K562 (cell line): ENCODE measurements around the gene ZMYND8. TPM values are rescaled to one million over a fixed set of nuclear protein-coding genes. Genes with fewer than 3 reads are reported as not detected.

Experiments used
- ARHGAP35 ChIP-seq: fragments of 450-650 bp; IDR thresholded peaks from 2 replicates; pipeline ENCODE4 v1.6.1; 2018; ENCODE audit not compliant: partially characterized antibody
- BRCA1 ChIP-seq, 2 experiments: fragments of 450-650 bp in 1 of 2; sonication (generic) in 1 of 2; formaldehyde crosslinking in 1 of 2; IDR thresholded peaks; 2 replicates each; pipeline versions ENCODE4 v1.5.0 to v1.6.1; 2017 to 2020; ENCODE audit warnings: mild to moderate bottlenecking in 1 of 2, missing genetic modification reagents in 1 of 2
- DACH1 ChIP-seq: fragments of 450-650 bp; IDR thresholded peaks from 2 replicates; pipeline ENCODE4 v1.6.1; 2018; ENCODE audit not compliant: partially characterized antibody
- ELF2 ChIP-seq: fragments of 250-450 bp; sonication (Bioruptor Pico); IDR thresholded peaks from 2 replicates; pipeline ENCODE4 v1.5.0; 2021; ENCODE audit warnings: mild to moderate bottlenecking
- ESRRA ChIP-seq: fragments of 450-650 bp; IDR thresholded peaks from 2 replicates; pipeline ENCODE4 v1.6.1; 2014; ENCODE audit warnings: low read depth, mild to moderate bottlenecking, moderate library complexity, borderline replicate concordance
- ETV5 ChIP-seq: sonication (generic); formaldehyde crosslinking; IDR thresholded peaks from 2 replicates; pipeline ENCODE4 v1.4.0; 2020; ENCODE audit warnings: low read depth, mild to moderate bottlenecking, missing genetic modification reagents
- GATAD2B ChIP-seq: fragments of 450-650 bp; IDR thresholded peaks from 2 replicates; pipeline ENCODE4 v1.6.1; 2017; ENCODE audit warnings: mild to moderate bottlenecking, borderline replicate concordance
- HSF4 ChIP-seq: fragments of 250-450 bp; sonication (Bioruptor Pico); IDR thresholded peaks from 2 replicates; pipeline ENCODE4 v2.1.2; 2022; ENCODE audit warnings: mild to moderate bottlenecking, moderate library complexity, borderline replicate concordance
- MXD1 ChIP-seq: fragments of 250-450 bp; sonication (Bioruptor Pico); IDR thresholded peaks from 2 replicates; pipeline ENCODE4 v1.8.0; 2021; ENCODE audit warnings: borderline replicate concordance, mild to moderate bottlenecking, moderate library complexity; ENCODE audit not compliant: poor library complexity, severe bottlenecking
- NCOR1 ChIP-seq: fragments of 450-650 bp; IDR thresholded peaks from 2 replicates; pipeline ENCODE4 v1.6.1; 2016; ENCODE audit warnings: mild to moderate bottlenecking, moderate library complexity
- PCBP1 ChIP-seq: fragments of 200-400 bp; formaldehyde crosslinking; IDR thresholded peaks from 2 replicates; pipeline ENCODE4 v1.6.1; 2018; ENCODE audit warnings: mild to moderate bottlenecking, low read depth, low read length; ENCODE audit not compliant: poor library complexity, severe bottlenecking
- POLR3A ChIP-seq: IDR thresholded peaks from 2 replicates; pipeline ENCODE4 v1.6.1; 2011; ENCODE audit warnings: borderline replicate concordance, mild to moderate bottlenecking, moderate library complexity; ENCODE audit not compliant: insufficient read length, insufficient read depth; ENCODE audit errors: extremely low read depth
- RBM14 ChIP-seq: fragments of 200-400 bp; formaldehyde crosslinking; IDR thresholded peaks from 2 replicates; pipeline ENCODE4 v1.6.1; 2018; ENCODE audit warnings: low read depth, mild to moderate bottlenecking, low read length, moderate library complexity, borderline replicate concordance; ENCODE audit not compliant: insufficient read depth
- THRAP3 ChIP-seq: fragments of 450-650 bp; IDR thresholded peaks from 2 replicates; pipeline ENCODE4 v1.6.1; 2016; ENCODE audit warnings: mild to moderate bottlenecking, inconsistent platforms, borderline replicate concordance
- TRIM24 ChIP-seq, 2 experiments: fragments of 450-650 bp; IDR thresholded peaks; 2 replicates each; pipeline ENCODE4 v1.6.1; 2016
- USF2 ChIP-seq: sonication (generic); formaldehyde crosslinking; IDR thresholded peaks from 2 replicates; pipeline ENCODE4 v1.5.0; 2020; ENCODE audit warnings: missing genetic modification reagents
- ZFP36 ChIP-seq: fragments of 150-350 bp; IDR thresholded peaks from 2 replicates; pipeline ENCODE4 v1.6.1; 2018; ENCODE audit warnings: low read length, low read depth; ENCODE audit not compliant: partially characterized antibody
- ZNF165 ChIP-seq: fragments of 250-450 bp; sonication (Bioruptor Pico); IDR thresholded peaks from 2 replicates; pipeline ENCODE4 v1.4.0; 2020; ENCODE audit warnings: borderline replicate concordance
- ZNF324 ChIP-seq: fragments of 250-450 bp; sonication (Bioruptor Pico); IDR thresholded peaks from 2 replicates; pipeline ENCODE4 v1.4.0; 2020; ENCODE audit warnings: mild to moderate bottlenecking
- polyA plus RNA-seq, 8 experiments: library from polyadenylated mRNA; depleted of rRNA in 4 of 8; stranded (reverse) in 5 of 8; unstranded in 3 of 8; fragments of >200 nt; fragmentation: Nextera tagmentation in 2 of 8; fragmentation: Illumina TruSeq in 1 of 8; extraction: Ambion mirVana in 2 of 8; extraction: Trizol in 1 of 8; gene quantifications; 2 replicates each; pipeline versions ENCODE4 v1.2.1 to v1.2.3, GENCODE V29; 2011 to 2014; ENCODE audit warnings: inconsistent platforms in 1 of 8, missing spikeins in 1 of 8
- total RNA-seq, 7 experiments: library from RNA; depleted of rRNA in 6 of 7; stranded (reverse); fragments of >200 nt in 6 of 7; fragmentation: Illumina TruSeq in 2 of 7; extraction: Trizol in 2 of 7; gene quantifications; 2 replicates each; pipeline versions ENCODE4 v1.2.1 to v1.2.3, GENCODE V29; 2011 to 2021; ENCODE audit warnings: low replicate concordance in 1 of 7
- TF ChIP-seq, protein P1 (sequence below), 2 experiments: fragments of 150-350 bp in 1 of 2; IDR thresholded peaks; 2 replicates each; pipeline ENCODE4 v1.6.1; 2012 to 2016; ENCODE audit warnings: low read depth in 2 of 2, low read length in 2 of 2, mild to moderate bottlenecking in 1 of 2, moderate library complexity in 1 of 2
- TF ChIP-seq, protein P2 (sequence below), 3 experiments: IDR thresholded peaks in 2 of 3; conservative IDR thresholded peaks in 1 of 3; 2 replicates each; pipeline ENCODE4 v1.5.1; 2011 to 2012; ENCODE audit warnings: low read length in 3 of 3, mild to moderate bottlenecking in 3 of 3, control low read depth in 2 of 3, improper control_type of control experiment in 1 of 3, inconsistent platforms in 1 of 3, low read depth in 1 of 3, mixed read lengths in 1 of 3, moderate library complexity in 1 of 3; ENCODE audit not compliant: insufficient read depth in 2 of 3

The ZMYND8 gene
- total and polyA plus RNA-seq, 9 of the 15 experiments (the other 6 are each of a cell fraction or from before 2014, with no cell fraction given) = 31.8 to 148 (median 71.9) TPM

DNA sequence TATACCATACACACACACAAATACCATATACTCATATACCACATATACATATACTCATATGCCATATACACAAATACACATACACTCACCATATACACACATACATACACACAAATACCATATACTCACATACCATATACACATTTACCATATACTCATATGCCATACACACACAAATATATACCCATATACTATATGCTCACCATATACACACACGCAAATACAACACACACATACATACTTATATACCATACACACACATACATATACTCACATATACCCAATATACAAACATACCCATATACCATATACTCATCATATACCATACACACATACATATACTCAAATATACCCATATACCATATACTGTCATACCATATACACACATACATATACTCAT is 99.2 kb downstream of the ZMYND8 start (continued):
- TF ChIP-seq, protein P1, sequence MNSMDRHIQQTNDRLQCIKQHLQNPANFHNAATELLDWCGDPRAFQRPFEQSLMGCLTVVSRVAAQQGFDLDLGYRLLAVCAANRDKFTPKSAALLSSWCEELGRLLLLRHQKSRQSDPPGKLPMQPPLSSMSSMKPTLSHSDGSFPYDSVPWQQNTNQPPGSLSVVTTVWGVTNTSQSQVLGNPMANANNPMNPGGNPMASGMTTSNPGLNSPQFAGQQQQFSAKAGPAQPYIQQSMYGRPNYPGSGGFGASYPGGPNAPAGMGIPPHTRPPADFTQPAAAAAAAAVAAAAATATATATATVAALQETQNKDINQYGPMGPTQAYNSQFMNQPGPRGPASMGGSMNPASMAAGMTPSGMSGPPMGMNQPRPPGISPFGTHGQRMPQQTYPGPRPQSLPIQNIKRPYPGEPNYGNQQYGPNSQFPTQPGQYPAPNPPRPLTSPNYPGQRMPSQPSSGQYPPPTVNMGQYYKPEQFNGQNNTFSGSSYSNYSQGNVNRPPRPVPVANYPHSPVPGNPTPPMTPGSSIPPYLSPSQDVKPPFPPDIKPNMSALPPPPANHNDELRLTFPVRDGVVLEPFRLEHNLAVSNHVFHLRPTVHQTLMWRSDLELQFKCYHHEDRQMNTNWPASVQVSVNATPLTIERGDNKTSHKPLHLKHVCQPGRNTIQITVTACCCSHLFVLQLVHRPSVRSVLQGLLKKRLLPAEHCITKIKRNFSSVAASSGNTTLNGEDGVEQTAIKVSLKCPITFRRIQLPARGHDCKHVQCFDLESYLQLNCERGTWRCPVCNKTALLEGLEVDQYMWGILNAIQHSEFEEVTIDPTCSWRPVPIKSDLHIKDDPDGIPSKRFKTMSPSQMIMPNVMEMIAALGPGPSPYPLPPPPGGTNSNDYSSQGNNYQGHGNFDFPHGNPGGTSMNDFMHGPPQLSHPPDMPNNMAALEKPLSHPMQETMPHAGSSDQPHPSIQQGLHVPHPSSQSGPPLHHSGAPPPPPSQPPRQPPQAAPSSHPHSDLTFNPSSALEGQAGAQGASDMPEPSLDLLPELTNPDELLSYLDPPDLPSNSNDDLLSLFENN (IDR thresholded peaks at IDR 0.05; ENCODE audit: low read depth in 2 of 2, low read length in 2 of 2) = no peak
- TF ChIP-seq ZFP36 = no peak
- TF ChIP-seq ESRRA = no peak
- no peak for TF ChIP-seq ZNF165
- no peak for TF ChIP-seq ZNF324 (CRISPR knock-in tag)
- TF ChIP-seq ELF2 = no peak
- TF ChIP-seq BRCA1 (IDR thresholded peaks at IDR 0.05) = no peak
- no peak for TF ChIP-seq BRCA1 (CRISPR knock-in tag; IDR thresholded peaks at IDR 0.05)
- no peak for TF ChIP-seq MXD1 (CRISPR knock-in tag)
- no peak for TF ChIP-seq PCBP1
- TF ChIP-seq POLR3A = no peak
- TF ChIP-seq NCOR1 = 0 out of 2 replicates have a peak, but pooled peaks have one; percentile 22
- no peak for TF ChIP-seq GATAD2B
- TF ChIP-seq ETV5 (CRISPR knock-in tag) = no peak
- TF ChIP-seq USF2 (CRISPR knock-in tag) = no peak
- TF ChIP-seq RBM14 = no peak
- TF ChIP-seq DACH1 = no peak
- TF ChIP-seq, protein P2, sequence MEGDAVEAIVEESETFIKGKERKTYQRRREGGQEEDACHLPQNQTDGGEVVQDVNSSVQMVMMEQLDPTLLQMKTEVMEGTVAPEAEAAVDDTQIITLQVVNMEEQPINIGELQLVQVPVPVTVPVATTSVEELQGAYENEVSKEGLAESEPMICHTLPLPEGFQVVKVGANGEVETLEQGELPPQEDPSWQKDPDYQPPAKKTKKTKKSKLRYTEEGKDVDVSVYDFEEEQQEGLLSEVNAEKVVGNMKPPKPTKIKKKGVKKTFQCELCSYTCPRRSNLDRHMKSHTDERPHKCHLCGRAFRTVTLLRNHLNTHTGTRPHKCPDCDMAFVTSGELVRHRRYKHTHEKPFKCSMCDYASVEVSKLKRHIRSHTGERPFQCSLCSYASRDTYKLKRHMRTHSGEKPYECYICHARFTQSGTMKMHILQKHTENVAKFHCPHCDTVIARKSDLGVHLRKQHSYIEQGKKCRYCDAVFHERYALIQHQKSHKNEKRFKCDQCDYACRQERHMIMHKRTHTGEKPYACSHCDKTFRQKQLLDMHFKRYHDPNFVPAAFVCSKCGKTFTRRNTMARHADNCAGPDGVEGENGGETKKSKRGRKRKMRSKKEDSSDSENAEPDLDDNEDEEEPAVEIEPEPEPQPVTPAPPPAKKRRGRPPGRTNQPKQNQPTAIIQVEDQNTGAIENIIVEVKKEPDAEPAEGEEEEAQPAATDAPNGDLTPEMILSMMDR (IDR thresholded peaks at IDR 0.05 in 2 of 3, conservative IDR thresholded peaks at IDR 0.05 in 1 of 3; ENCODE audit: insufficient read depth in 2 of 3, low read depth in 1 of 3, low read length in 3 of 3) = no peak
- TF ChIP-seq THRAP3 = peak; percentile 87; the same call in 1 of the 2 replicates
- no peak for TF ChIP-seq ARHGAP35
- no peak for TF ChIP-seq HSF4 (CRISPR knock-in tag)
- no peak for TF ChIP-seq TRIM24 (IDR thresholded peaks at IDR 0.05)
